GM18511 (cell line): Measurements from ENCODE around the gene LINGO4.

Experiments
- ATAC-seq: cut with Tn5 transposase; IDR thresholded peaks from one replicate; pipeline ENCODE4 v1.9.1; 2021; ENCODE audit warnings: mild to moderate bottlenecking, moderate library complexity; ENCODE audit not compliant: unreplicated experiment

The LINGO4 gene

GRCh38 chr1:151835596-151835995 is 30.4 kb upstream of the LINGO4 start:
- no peak for ATAC-seq

DNA sequence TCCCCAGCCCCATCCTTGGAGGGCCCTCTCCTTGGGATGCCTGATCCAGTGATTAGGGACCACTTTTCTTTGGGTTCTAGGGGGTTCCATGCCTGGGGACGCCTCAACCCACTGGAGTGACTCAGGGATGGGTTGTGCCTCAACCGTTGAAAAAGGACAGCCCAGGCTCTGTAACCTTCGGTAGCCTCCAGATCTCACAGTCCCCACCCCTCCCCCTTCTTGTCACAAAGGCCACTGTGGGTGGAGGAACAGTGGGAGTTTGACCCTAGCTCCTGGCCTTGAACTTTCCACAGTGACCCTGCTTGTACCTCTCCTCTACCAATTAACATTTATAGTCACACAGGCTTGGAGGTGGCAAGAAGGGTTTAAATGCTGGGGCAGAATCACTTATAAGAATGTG is 29.0 kb upstream of the LINGO4 start:
- no peak for ATAC-seq

DNA sequence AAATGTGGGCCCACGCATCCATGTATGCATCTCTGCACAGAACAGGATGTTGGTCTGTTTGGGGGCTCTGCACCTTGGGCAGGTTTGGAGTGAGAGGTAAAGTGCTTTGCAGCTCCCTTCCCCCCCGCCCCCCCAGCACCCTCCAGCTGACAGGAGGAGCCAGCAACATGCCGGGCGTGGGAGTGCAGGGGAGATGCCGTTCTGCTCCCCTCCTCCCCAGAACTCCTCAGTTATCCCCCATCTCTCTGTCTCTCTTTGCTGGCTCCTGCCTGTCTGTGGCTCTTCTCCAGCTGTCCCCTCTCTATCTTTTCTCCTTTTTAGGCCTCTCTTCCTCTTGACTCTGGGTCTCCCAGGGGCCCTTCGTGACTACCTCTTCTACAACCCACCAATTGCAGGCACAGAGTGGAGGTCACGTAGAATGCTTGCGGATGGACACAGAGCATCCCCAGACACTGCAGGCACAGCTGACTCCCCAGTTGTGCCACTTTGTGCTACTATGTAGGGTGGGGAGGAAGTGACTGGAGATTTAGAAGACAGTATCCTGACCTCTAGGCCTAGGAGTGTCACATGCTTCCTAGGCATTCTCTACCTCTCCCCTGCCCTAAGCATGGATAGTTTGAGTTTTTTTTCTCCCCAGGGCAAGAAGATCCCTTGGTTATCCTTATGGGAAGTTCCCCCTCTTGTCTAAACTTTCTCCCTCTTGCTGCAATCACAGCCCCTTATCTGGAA is 28.1 kb upstream of the LINGO4 start:
- ATAC-seq: no peak

DNA sequence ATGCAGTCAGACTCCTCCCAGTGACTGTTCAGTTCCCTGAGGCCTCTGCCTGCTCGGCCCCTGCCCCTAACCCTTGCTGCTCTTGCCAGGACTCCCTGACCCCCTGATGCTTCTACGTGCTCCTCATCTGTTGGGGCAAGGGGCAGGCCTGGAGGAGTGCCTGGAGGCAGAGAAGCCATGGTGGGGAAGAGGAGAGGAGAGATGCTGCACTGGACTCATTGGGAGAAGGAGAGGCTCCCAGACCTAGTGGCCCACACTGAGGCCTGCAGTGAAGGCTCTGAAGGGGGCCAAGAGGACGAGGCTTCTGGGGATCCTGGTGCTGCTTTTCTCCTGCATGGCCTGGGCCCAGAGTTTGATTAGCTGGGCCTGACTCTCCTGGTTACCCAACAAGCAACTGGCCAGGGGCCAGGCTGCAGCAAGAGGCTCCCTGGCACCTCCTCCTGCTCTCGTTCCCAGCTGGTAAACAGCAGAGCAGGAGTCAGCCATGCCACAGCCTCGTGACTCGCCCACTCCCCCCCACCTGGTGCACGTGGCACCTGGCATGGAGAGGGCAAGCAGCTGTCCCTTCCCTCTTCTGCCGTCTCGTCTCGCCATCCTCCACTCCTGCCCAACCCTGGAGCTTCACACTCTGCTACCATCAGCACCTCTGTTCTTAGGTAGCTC is 27.2 kb upstream of the LINGO4 start:
- ATAC-seq: no peak

DNA sequence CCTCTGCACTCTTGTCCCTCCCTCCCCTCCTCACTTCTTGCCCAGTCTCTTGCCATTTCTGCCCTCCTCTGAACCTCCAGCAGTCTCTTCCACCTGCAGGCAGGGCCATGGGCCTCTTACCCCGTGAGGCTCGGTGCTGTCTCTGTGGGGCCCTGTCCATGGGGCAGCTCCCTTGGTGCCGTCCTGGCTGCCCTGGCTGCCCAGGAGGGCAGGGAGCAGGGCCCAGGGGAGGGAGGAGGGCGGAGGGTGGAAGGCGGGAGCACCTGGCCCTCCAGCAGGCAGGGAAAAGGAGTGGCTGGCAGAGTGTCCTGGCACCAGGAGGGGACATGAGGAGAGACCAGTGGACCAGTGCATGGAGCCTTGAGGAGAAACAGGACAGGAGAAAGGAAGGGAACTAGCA is 26.4 kb upstream of the LINGO4 start, which contains the start of gene RORC:
Gene RORC (minus strand): TSS at position 198 of the 400 bp plus-strand sequence. CDS start 38 bp downstream, at position 160.
- ATAC-seq: no peak

DNA sequence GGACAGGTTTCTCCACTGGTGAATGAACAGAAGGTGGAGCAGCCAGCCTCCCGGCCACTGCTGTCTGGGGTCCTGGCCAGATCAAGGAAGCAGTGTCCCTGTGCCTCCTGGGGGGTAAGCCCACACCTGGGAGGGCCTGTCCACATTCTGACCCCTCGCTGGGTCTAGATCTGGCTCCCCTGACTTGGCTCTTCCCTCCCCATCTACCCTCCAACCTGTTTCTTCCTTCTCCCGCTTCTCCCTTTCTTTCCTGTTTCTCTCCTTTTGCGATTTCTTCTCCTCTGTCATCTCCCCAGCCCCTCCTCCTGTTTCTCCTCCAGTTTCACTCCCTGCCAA is 26.0 kb upstream of the LINGO4 start:
- ATAC-seq: no peak

GRCh38 chr1:151830055-151830454 is 24.8 kb upstream of the LINGO4 start:
- ATAC-seq: no peak

DNA sequence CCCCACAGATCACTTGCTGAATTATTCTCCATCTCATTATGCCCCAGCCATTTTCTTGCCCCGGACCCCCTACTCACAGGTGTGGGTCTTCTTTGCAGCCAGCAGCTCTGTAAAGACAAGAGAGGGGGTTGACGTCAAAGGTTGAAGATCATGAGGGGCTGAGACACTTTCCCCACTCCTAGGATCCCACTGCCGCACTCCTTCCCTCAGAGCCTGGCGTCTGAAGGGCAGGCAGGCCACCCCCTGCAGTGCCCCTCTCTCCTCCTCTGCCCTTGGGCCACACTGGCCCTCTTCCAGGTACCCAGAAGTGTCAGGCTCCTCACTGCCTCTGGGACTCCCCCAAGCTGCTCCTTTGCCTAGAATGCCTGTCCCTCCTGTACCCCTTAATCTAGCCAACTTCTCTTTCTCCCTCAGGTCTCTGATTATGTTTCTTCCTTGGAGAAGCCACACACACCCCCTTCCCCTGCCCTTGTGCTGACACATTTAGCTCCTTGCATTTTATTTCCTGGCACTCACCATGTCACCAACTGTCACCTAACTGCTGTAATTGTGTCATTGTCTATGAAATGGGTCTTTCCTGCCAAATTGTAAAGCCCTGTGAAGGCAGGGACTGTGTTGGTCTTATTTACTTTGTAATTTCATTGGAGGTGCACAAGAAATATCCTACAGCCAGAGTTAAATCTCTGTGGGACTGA is 24.3 kb upstream of the LINGO4 start:
- ATAC-seq: no peak

GRCh38 chr1:151828921-151829320 is 23.7 kb upstream of the LINGO4 start:
- ATAC-seq: no peak

DNA sequence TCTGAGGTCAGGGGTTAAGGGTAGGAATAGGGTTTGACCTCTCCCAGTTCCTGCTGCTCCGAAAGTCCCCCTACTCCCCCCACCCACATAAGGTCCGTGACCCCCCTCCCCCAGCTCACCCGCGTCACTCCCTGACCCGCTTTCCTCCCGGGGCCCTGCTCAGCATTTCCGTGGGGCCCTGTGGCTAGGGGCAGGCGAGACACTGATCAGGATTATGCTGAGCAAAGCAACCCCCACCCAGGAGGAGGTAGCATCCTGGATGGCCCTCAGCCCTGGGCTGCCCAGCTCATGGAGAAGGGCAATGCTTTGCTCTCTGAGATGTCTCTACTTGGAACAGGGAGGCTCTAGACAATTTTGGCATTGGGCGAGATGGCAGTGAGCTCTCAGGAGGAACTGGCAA is 22.6 kb upstream of the LINGO4 start:
- ATAC-seq: no peak

DNA sequence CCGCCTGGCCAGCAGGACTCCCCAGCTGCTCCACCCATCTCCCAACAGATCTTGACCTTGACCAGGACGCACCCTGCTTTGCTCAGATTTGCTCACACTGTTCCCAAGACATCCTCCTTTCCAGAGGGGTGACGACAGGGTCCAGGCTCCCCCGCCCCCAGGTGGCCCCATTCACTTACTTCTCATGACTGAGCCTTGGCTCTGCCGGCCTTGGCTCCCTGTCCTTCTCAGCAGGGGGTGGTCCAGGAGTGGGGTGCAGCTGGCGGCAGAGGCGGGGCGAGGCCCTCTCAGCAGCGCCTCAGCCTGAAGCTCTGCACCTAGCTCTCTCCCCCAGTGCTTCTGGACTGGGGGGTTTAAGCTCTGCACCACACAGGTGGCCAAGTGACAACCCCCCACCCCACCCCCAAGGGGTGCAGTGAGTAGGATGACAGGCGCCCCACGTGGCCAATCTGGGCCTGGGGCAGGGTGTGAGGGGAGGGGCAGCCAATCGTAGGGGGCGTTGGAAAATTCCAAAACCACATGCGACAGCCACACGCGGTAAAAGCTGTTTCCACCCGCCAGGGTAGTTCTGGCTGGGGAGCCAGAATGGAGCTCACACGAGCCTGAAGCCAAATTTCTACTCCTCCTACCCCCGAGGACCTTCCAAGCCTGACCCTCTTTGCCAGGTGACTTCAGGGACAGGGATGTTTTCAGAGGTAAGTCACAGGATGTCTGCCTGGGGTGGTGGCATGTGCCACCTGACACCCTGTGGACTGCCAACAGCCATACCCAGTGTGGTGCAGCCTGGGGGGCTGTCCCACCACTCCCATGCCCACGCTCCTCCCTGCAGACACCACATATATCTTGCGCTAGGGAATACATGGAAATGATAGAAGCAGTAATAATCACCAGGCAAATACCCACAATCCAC is 20.8 kb upstream of the LINGO4 start:
- no peak for ATAC-seq

DNA sequence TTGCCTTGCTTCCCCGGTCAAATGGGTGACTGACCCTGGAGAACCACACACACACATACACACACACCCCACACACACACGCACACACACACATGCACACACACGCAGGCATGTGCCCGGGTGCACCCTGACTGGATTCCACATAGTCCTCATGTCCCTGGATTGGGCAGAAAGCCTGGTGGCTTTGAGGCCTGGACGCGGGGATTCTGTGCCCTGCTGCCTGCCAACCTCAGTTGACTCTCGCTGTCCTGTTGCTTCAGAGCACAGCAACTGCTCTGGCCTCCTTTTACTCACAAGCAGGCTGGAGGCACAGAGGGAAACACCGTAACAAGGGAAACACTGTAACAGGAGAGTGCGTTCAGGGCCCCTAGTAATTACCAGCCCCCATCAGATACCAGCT is 20.0 kb upstream of the LINGO4 start:
- ATAC-seq: no peak

GRCh38 chr1:151823175-151823574 is 18.0 kb upstream of the LINGO4 start:
- ATAC-seq: no peak

DNA sequence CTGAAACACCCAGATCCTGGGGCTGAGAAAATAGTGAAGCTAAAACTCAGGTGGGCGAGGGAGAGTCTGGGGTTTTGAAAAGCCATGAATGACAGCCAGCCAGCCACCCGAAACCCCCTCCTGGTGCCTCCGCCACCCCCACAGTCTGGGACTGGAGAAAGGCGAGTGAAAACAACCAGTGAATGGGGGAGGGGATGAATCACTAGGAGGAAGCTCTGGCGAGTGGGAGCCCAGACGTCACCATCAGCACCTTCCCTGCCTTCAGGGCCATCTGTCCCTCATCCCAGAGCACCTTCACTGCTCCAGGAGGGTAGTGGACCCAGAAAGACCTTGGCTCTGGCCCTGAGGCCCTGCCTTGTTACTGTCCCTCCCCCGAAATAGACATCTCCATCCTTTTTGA is 17.2 kb upstream of the LINGO4 start:
- no peak for ATAC-seq

GRCh38 chr1:151820940-151821339 is 15.7 kb upstream of the LINGO4 start:
- ATAC-seq: no peak

GRCh38 chr1:151819976-151820623 is 14.9 kb upstream of the LINGO4 start:
- ATAC-seq: no peak

GRCh38 chr1:151819227-151819835 is 14.1 kb upstream of the LINGO4 start:
- no peak for ATAC-seq

- ATAC-seq: no peak
Measured at GRCh38 chr1:151817353-151817730, 12.1 kb upstream of the LINGO4 start.

- no peak for ATAC-seq
Measured at GRCh38 chr1:151816548-151817352, 11.5 kb upstream of the LINGO4 start.
